ENCODE results near the gene CENPT. TPM values are rescaled to one million over a fixed set of nuclear protein-coding genes. Genes with fewer than 3 reads are reported as not detected.

CENPT gene
- total and polyA plus RNA-seq, 2 donors (not counting 1 experiment from before 2014, with no cell fraction given), result 75.0 to 169 TPM

GRCh38 chr16:67841816-67842508 is 5.5 kb downstream of the CENPT start, which contains the start of gene THAP11:
Gene THAP11, plus strand, starts transcription at chr16:67842320. Its CDS starts 235 bp downstream, at chr16:67842555.
- Mint-ChIP-seq H3K27me3 (no peaks in the 10 kb centered on the region), H3K9me3 (ENCODE audit: insufficient read depth) (no peaks in the 10 kb centered on the region), H3K27ac (peak within 1 kb of the TSS; percentile 98), H3K4me1 (peaks cover 36% of the 10 kb centered on the region), H3K4me3 (peak within 1 kb of the TSS; percentile 96)
- H4K20me1 ChIP-seq (ENCODE audit: control insufficient read depth, insufficient read depth, low read length, poor library complexity, severe bottlenecking), result peaks cover 15% of the 10 kb centered on the region
- peak within 1 kb of the TSS; percentile 99 for H2AFZ ChIP-seq (ENCODE audit: insufficient read depth, low read depth, low read length, poor library complexity, severe bottlenecking)
- ChIA-PET POLR2A (interaction anchor here (0.6 to 0.8 kb wide), 2 partner anchors 9 to 1485 kb away, joined by 3 to 6 read pairs; no protein-coding TSS in a partner anchor), CTCF (interaction anchor here (2.6 kb wide), 1 partner anchor 26 kb away, joined by 20 read pairs; no protein-coding TSS in a partner anchor)
- intact Hi-C loops (cut with micrococcal nuclease), result loop anchor here (1.0 to 10.0 kb wide), 10 partner anchors 9 to 1087 kb away; partner anchors contain the start of genes ACD, C16orf86, CTCF and DYNC1LI2
- peak within 1 kb of the TSS; percentile 74 to 98 (median 89) for H3K4me3 ChIP-seq (ENCODE audit: control extremely low read depth in 1 of 5, extremely low read depth in 1 of 5, insufficient read depth in 1 of 5, low read depth in 2 of 5, low read length in 4 of 5)
- ATAC-seq (ENCODE audit: low read depth) (peak; percentile 58), DNase-seq (peak; percentile 98)
- H3K4me1 ChIP-seq (ENCODE audit: control insufficient read depth in 2 of 2, insufficient read depth in 2 of 2, low read length in 2 of 2), result peaks cover 31 to 42% of the 10 kb centered on the region in 2 donors
- peak within 1 kb of the TSS; percentile 83 for H3K9ac ChIP-seq (ENCODE audit: low read length)
- peaks cover 23% of the 10 kb centered on the region for H3K79me2 ChIP-seq (ENCODE audit: control insufficient read depth, insufficient read depth, low read length)
- peak within 1 kb of the TSS; percentile 87 to 96 for H3K27ac ChIP-seq (ENCODE audit: low read length in 2 of 2)
- no peaks in the 10 kb centered on the region for H3K36me3 ChIP-seq (replicated peaks in 1 of 2; ENCODE audit: control extremely low read depth in 1 of 2, control insufficient read depth in 1 of 2, extremely low read depth in 1 of 2, insufficient read depth in 2 of 2, low read length in 1 of 2)
- no peaks in the 10 kb centered on the region for H3K27me3 ChIP-seq (replicated peaks in 1 of 4; ENCODE audit: control extremely low read depth in 1 of 4, control insufficient read depth in 3 of 4, insufficient read depth in 4 of 4, low read length in 3 of 4)
- WGBS (ENCODE audit: insufficient coverage), result under 1% methylated on average over 83 of the region's 83 CpGs
- H3K9me3 ChIP-seq (ENCODE audit: control extremely low read depth in 1 of 3, control insufficient read depth in 2 of 3, insufficient read depth in 1 of 3, low read length in 2 of 3), result peaks cover 0 to 5% (median 0%) of the 10 kb centered on the region in 3 donors
- peak within 1 kb of the TSS; percentile 97 for H3K4me2 ChIP-seq (replicated peaks; ENCODE audit: low read depth, low read length, poor library complexity, severe bottlenecking)
- peak; percentile 83 for TF ChIP-seq CTCF (IDR thresholded peaks at IDR 0.05)
- TF ChIP-seq EZH2 (IDR thresholded peaks at IDR 0.05; ENCODE audit: borderline replicate concordance, insufficient read depth, low read depth, low read length, poor library complexity, severe bottlenecking), result no peak
